ENCODE results near the gene SERPINE2.
A peak's percentile ranks its signal among the peaks of the same experiment; 100 is the strongest.

The SERPINE2 gene

GRCh38 chr2:224042191-224042696 lies 3.2 kb upstream of the SERPINE2 start:
- no peak for DNase-seq (ENCODE audit: low spot score)

DNA sequence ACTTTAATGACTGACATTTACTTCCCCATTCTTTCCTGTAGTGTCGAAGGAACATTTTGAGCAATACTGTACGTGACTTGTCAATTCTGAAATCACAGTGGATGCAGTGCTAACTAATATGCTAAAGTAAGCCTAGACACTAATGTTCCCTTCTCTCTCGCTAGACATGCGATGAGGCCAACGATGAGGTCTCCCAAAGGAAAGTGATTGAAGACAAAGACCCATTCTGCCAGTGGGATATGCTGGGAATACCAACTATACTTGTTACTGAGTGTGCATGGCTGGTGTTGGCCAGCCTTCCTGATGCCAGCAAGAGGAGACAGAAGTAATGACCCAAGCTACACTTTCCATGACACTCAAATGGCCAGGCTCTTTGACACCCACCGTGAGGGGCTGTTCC lies 2.5 kb upstream of the SERPINE2 start:
- no peak for DNase-seq (ENCODE audit: low spot score)

DNA sequence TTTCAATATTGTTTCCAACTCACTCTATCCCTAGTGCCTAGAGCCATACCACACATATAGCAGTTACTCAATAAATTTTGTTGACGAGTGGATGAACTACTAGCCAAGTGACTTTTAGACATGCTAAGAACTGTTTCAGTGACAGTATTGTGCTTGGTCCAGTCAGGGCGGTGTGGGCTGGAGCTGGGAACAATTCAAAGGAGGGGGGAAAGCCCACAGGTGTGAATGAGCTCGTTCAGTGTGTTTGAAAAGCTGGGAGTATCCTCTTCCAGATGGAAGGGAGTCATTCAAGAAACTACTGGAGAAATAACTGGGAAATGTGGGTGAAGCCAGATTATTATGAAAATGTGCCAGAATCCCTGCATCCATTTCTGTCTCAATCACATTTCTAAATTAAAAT lies 1.7 kb upstream of the SERPINE2 start:
- no peak for DNase-seq (ENCODE audit: low spot score)

DNA sequence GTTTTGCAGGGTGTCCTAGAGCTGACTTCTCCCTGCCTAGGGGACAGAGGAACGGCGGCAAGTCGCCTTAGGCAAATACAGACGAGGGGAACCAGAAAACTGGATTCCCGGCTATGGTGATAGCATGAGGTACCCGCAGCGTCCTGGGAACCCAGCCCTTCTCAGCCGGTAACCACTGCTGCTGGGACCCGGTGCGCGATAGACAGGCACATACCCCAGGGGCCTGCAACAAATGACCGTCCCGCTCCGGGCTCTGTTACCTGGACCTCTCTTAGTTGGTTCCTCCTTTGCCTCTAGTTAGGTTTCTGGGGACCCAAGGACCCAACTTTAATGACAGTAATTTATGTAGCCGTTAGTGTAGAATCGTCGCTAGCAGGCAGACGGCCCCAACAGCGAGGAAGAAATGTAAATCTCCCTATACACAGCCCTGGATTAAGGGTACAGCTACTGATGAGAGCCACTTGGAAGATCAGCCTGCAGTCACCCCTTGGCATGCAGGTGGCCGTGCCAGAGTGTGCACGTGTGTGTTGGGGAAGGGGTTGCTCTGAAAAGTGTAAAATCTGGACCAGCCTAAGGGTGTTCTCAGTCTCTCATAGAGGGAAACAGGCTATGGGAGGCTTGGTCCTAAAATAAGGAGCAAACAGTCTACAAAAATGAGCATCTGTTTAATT lies 819 bp upstream of the SERPINE2 start:
- peak; percentile 51 for DNase-seq (ENCODE audit: low spot score)

GRCh38 chr2:224038830-224039079 lies 331 bp downstream of the SERPINE2 start:
- DNase-seq (ENCODE audit: low spot score): no peak

GRCh38 chr2:224038049-224038829 lies 847 bp downstream of the SERPINE2 start:
- DNase-seq (ENCODE audit: low spot score): peak; percentile 52

DNA sequence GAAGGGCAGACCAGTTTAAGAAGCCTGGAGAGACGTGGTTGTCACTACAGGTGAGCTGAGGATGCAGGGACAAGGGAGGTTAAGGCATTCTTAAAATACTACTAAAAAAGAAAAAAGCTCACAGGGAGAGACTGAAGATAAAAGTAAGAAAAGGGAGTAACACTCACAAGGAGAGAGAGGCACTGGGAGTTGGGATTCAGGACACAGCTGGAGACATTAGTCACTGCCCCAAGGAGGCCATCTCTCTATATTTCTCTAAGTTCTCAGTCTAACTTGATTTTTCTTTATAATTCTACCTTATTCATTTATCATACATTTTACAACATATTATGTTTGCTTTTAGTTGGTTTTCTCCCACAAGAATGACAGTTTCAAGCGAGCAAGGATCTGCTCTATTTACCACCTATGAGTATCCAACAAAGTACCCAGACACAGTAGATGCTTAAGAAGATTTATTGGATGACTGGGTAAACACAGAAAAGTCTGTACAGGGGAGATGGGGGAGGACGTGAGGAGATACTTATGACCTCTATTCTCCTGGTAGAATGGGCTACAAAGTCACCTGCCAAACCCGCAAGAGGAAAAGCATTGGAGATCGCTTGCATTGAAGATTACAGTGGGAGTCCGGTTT lies 2.2 kb downstream of the SERPINE2 start:
- DNase-seq (ENCODE audit: low spot score): no peak

DNA sequence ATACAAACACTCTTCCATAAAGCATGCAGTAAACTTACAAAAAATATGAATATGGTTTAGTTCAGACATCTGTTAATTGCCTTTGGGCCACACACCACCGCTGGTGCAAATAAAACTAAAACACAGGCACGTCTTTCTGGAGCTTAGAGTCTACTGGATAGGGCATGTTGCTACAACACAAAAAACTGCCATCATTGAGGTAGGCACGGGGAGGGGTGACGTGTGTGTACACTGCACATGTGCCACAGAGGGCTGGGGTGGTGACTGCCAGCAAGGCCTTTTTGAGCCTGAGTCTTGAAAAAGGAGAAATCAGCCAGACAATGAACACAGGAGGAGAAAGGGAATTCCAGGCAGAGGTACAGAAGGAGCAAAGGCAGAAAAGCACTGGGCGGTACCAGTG lies 5.1 kb downstream of the SERPINE2 start:
- DNase-seq (ENCODE audit: low spot score): no peak

DNA sequence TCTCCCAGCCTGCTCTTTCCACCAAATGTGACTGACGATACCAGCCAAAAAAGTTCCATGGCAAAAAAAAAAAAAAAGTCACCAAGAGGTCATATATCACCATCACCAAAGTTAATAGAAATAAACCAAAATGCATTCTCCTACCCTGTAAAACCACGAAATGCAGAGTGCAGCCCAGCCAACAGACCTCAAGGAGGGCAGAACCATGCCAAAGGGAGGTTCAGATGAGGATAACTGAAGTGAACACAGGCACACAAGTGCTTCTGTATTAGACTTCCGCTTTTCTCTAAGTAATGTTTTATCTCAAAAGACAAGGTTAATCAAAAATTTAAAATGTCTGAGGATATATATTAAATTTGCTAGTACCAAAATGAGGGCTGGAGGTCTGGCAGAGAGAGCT lies 5.5 kb downstream of the SERPINE2 start:
- no peak for DNase-seq (ENCODE audit: low spot score)

DNA sequence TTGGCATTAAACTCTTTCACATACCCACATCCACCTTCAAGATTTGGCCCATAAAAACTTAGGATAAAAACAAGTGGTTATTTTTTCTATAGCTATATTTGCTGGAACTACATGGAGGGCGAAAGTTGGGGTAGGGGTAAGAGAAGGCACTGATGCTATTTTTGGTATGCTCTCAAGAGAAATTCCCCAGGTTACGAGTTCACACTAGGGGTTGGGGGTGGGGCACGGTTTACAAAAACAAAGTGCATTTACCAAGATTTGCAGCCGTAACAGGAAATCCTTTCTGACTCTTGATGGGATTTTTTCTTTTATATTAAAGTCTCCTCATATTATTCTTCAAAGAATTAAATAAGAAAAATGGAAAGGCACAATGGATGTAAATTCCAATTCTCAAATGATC lies 6.8 kb downstream of the SERPINE2 start:
- DNase-seq (ENCODE audit: low spot score): no peak

- DNase-seq (ENCODE audit: low spot score): no peak
These were observed 7.6 kb downstream of the SERPINE2 start for GRCh38 chr2:224031358-224031970.

GRCh38 chr2:224030786-224031185 lies 8.3 kb downstream of the SERPINE2 start:
- DNase-seq (ENCODE audit: low spot score): no peak

DNA sequence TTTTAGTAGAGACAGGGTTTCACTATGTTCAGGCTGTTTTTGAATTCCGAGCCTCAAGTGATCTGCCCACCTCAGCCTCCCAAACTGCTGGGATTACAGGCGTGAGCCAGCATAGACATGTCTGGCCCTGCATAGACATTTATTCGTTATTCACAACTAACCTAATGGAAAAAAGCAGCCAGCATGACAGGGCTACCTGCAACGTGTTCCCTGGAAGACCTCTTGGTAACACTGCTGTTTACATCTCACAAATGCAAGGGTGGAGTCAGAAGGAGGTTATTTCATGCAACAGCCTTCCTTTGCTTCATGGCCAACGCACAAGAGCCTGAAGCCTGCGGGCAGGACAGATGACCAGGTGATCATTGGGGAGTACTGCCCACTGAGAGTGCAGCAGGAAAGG lies 9.2 kb downstream of the SERPINE2 start:
- no peak for DNase-seq (ENCODE audit: low spot score)

DNA sequence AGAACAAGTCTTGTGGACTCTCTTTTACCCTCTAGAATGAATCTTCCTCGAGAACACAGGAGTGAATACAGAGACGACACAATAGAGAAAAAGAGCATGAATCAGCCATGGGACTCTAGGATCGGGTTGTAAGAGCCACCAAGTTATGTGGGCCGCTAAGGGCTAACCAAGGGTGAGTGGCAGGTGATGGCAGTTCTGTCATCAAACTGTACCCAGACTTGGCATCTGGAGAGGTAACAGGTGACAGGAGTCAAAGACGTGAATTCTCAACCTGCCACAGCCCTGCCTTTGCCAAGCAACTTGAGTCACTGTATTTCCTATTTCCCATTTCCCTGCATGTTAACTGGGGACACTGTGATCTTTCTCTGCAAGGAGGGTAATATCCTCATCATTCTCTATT lies 11.2 kb downstream of the SERPINE2 start:
- DNase-seq (ENCODE audit: low spot score): no peak

DNA sequence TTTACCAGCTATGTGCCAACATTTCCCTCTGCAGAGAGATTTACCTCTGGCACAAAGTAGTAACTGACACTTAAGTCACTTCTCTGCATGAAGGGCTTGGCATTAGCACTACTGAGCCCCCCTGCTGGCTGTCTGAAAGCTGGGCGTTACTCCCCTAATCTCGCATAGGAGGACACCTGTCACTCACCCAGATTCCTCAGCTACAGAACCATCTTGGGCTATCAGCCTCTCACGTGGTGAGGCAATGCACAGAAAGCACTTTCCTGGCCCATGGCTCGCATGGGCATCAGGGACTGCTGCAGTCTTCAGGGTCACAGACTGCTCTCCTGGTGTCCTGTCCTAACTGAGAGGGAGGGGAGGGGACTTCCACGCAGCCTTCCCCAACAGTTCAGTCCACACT lies 12.0 kb downstream of the SERPINE2 start:
- DNase-seq (ENCODE audit: low spot score): no peak

DNA sequence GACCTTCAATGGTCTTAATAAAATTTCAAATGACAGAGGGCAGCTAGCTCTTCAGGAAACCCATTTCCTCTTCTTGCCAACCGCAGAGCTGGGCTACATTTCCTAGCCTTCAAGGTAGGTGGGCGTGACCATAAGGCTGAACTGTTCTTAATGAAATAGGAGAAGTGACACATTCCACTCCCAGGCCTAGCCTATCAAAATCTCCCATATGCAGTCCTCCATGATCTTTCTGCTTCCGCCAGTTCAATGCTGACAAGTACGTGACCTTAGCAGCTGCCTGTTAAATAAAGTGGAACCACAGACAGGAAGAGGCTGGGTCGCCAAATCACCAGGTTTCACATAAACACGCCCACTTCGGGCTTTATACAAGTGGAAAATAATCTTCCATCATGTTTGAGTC lies 13.2 kb downstream of the SERPINE2 start:
- no peak for DNase-seq (ENCODE audit: low spot score)

DNA sequence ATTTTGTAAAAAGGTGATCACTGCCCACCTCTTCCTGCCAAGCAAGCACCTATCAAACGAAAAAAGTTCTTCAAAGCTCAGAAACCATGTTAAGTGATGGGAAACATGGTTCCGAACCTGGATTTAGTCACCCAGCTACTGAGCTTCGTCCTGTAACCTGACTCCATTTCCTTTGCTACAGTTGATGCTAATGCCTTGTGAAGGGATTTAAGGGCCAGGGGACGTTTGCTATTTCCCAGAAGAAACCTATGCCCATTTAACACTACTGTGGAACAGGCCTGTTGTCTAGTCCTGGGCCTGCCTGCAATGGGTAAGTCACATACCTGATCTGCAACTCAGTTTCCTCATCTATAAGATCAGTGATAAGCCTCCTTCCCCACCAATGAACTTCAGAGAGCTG lies 14.8 kb downstream of the SERPINE2 start:
- no peak for DNase-seq (ENCODE audit: low spot score)

GRCh38 chr2:224023188-224023587 lies 15.9 kb downstream of the SERPINE2 start:
- peak; percentile 30 for DNase-seq (ENCODE audit: low spot score)

DNA sequence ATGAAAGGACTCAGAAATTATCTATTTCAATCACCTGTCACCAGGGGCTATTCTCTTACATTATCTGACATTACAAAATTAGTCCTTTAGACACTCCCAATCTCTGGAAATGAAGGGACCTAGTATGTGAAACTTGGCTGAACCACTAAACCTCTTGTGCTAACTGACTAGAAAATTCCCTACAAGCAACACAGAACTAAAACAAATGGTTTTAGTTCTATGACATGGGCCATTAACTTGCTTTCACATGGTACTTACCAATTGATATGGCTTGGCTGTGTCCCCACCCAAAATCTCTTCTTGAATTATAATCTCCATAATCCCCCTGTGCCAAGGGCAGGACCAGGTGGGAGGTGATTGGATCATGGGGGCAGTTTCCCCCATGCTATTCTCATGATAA lies 16.6 kb downstream of the SERPINE2 start:
- no peak for DNase-seq (ENCODE audit: low spot score)

- no peak for DNase-seq (ENCODE audit: low spot score)
These were observed 18.6 kb downstream of the SERPINE2 start for GRCh38 chr2:224020523-224020922.

DNA sequence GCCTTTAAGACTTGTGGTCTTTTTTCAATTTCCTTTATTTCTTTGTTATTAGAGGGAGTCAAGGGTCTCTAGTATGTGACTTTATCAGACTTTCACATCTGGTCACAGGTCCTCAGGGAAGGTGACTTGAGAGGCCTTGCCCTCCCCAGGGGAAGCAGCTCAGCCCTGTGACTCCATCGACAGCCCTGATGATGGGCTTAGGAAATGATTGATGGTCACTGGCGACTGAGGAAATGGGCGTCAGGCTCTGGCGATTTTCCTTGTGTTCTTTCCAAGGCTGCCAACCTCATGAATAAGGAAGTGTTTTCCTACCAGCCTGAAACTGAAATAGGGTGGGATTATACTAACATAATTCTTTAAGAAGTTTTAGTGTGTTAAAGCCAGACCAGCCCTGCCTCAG lies 21.1 kb downstream of the SERPINE2 start:
- no peak for DNase-seq (ENCODE audit: low spot score)

GRCh38 chr2:224016963-224017362 lies 22.1 kb downstream of the SERPINE2 start:
- no peak for DNase-seq (ENCODE audit: low spot score)

GRCh38 chr2:224014336-224014735 lies 24.8 kb downstream of the SERPINE2 start:
- no peak for DNase-seq (ENCODE audit: low spot score)
